ENCODE results near the gene EVX2.

EVX2 gene

GRCh38 chr2:176099728-176100546 is 16.2 kb upstream of the EVX2 start, which contains the start of gene HOXD12:
Gene HOXD12 (plus strand): TSS chr2:176099795. CDS start chr2:176099802, 7 bp downstream.
- in situ Hi-C loops (cut with MboI; ENCODE audit: low pct_unique_long_range_greater_than_20kb, low sequenced_read_pairs) = loop anchor here (25.0 kb wide), 2 partner anchors 413 to 738 kb away; no protein-coding TSS in a partner anchor
- DNase-seq = no peak

- in situ Hi-C loops (cut with MboI; ENCODE audit: low pct_unique_long_range_greater_than_20kb, low sequenced_read_pairs) = loop anchor here (25.0 kb wide), 2 partner anchors 412 to 737 kb away; no protein-coding TSS in a partner anchor
- DNase-seq = no peak
These were observed 15.5 kb upstream of the EVX2 start for GRCh38 chr2:176099159-176099727.

- no peak for DNase-seq
- in situ Hi-C loops (cut with MboI; ENCODE audit: low pct_unique_long_range_greater_than_20kb, low sequenced_read_pairs) = loop anchor here (25.0 kb wide), 2 partner anchors 411 to 736 kb away; no protein-coding TSS in a partner anchor
These were observed 14.8 kb upstream of the EVX2 start for GRCh38 chr2:176098366-176099158.

- DNase-seq = no peak
- in situ Hi-C loops (cut with MboI; ENCODE audit: low pct_unique_long_range_greater_than_20kb, low sequenced_read_pairs) = loop anchor here (25.0 kb wide), 2 partner anchors 411 to 736 kb away; no protein-coding TSS in a partner anchor
These were observed 14.1 kb upstream of the EVX2 start for GRCh38 chr2:176097820-176098365.

- peak; percentile 85 for DNase-seq
- in situ Hi-C loops (cut with MboI; ENCODE audit: low pct_unique_long_range_greater_than_20kb, low sequenced_read_pairs) = loop anchor here (25.0 kb wide), 2 partner anchors 410 to 735 kb away; no protein-coding TSS in a partner anchor
These were observed 13.4 kb upstream of the EVX2 start for GRCh38 chr2:176096986-176097819.

GRCh38 chr2:176096243-176096985 is 12.7 kb upstream of the EVX2 start:
- no peak for DNase-seq
- in situ Hi-C loops (cut with MboI; ENCODE audit: low pct_unique_long_range_greater_than_20kb, low sequenced_read_pairs) = loop anchor here (25.0 kb wide), 2 partner anchors 409 to 734 kb away; no protein-coding TSS in a partner anchor

- in situ Hi-C loops (cut with MboI; ENCODE audit: low pct_unique_long_range_greater_than_20kb, low sequenced_read_pairs) = loop anchor here (25.0 kb wide), 2 partner anchors 408 to 733 kb away; no protein-coding TSS in a partner anchor
- DNase-seq = no peak
These were observed 11.7 kb upstream of the EVX2 start for GRCh38 chr2:176095421-176095820.

GRCh38 chr2:176094349-176094748 is 10.6 kb upstream of the EVX2 start:
- DNase-seq = no peak
- in situ Hi-C loops (cut with MboI; ENCODE audit: low pct_unique_long_range_greater_than_20kb, low sequenced_read_pairs) = loop anchor here (25.0 kb wide), 2 partner anchors 407 to 732 kb away; no protein-coding TSS in a partner anchor

- no peak for DNase-seq
- in situ Hi-C loops (cut with MboI; ENCODE audit: low pct_unique_long_range_greater_than_20kb, low sequenced_read_pairs) = loop anchor here (25.0 kb wide), 2 partner anchors 407 to 732 kb away; no protein-coding TSS in a partner anchor
These were observed 10.1 kb upstream of the EVX2 start for GRCh38 chr2:176093898-176094249.

GRCh38 chr2:176093145-176093897 is 9.6 kb upstream of the EVX2 start:
- in situ Hi-C loops (cut with MboI; ENCODE audit: low pct_unique_long_range_greater_than_20kb, low sequenced_read_pairs) = loop anchor here (25.0 kb wide), 2 partner anchors 406 to 731 kb away; no protein-coding TSS in a partner anchor
- no peak for DNase-seq

- in situ Hi-C loops (cut with MboI; ENCODE audit: low pct_unique_long_range_greater_than_20kb, low sequenced_read_pairs) = loop anchor here (25.0 kb wide), 2 partner anchors 405 to 730 kb away; no protein-coding TSS in a partner anchor
These were observed 8.7 kb upstream of the EVX2 start, which contains the start of gene HOXD13 for GRCh38 chr2:176092270-176093144. Gene HOXD13 (plus strand): TSS chr2:176092721. CDS start chr2:176092891, 170 bp downstream.

GRCh38 chr2:176091329-176092258 is 7.8 kb upstream of the EVX2 start:
- no peak for DNase-seq
- in situ Hi-C loops (cut with MboI; ENCODE audit: low pct_unique_long_range_greater_than_20kb, low sequenced_read_pairs) = loop anchor here (25.0 kb wide), 2 partner anchors 404 to 729 kb away; no protein-coding TSS in a partner anchor

More at GRCh38 chr2:176092270-176093144, 8.7 kb upstream of the EVX2 start, which contains the start of gene HOXD13:
- DNase-seq = no peak

- in situ Hi-C loops (cut with MboI; ENCODE audit: low pct_unique_long_range_greater_than_20kb, low sequenced_read_pairs) = loop anchor here (25.0 kb wide), 2 partner anchors 404 to 729 kb away; no protein-coding TSS in a partner anchor
- no peak for DNase-seq
These were observed 7.1 kb upstream of the EVX2 start for GRCh38 chr2:176090862-176091261.

- in situ Hi-C loops (cut with MboI; ENCODE audit: low pct_unique_long_range_greater_than_20kb, low sequenced_read_pairs) = loop anchor here (25.0 kb wide), 2 partner anchors 403 to 728 kb away; no protein-coding TSS in a partner anchor
- DNase-seq = no peak
These were observed 6.2 kb upstream of the EVX2 start for GRCh38 chr2:176089843-176090395.
